Body of pancreas (tissue), 4 donors: ENCODE measurements around the gene BBX. TPM values are rescaled to one million over a fixed set of nuclear protein-coding genes. Genes with fewer than 3 reads are reported as not detected.

Source experiments
- ATAC-seq: fragments of 150-250 bp; one replicate; pipeline ENCODE4 v1.9.1; 2016
- DNase-seq, 4 donors: peaks; one replicate each; pipeline ENCODE4 v3.0.0-alpha.2; 2019
- H3K27ac ChIP-seq, 4 donors: fragments of 200-600 bp; sonication (generic); 1 replicate in 3 of 4; 2 replicates in 1 of 4; pipeline versions ENCODE4 v1.5.1 to v1.6.1; 2016 to 2019; ENCODE audit warnings: mild to moderate bottlenecking in 1 of 4, mixed read lengths in 1 of 4, moderate library complexity in 1 of 4
- H3K27me3 ChIP-seq, 2 donors: fragments of 200-600 bp; sonication (generic); one replicate each; pipeline ENCODE4 v1.6.0; 2016; ENCODE audit warnings: mild to moderate bottlenecking in 1 of 2
- H3K36me3 ChIP-seq, 2 donors: fragments of 200-600 bp; sonication (generic); replicated peaks in 1 of 2; 2 replicates each; pipeline ENCODE4 v1.5.1; 2016; ENCODE audit warnings: low read depth in 2 of 2; ENCODE audit not compliant: insufficient read depth in 1 of 2
- H3K4me1 ChIP-seq: fragments of 200-600 bp; sonication (generic); one replicate; pipeline ENCODE4 v1.6.0; 2016
- H3K4me3 ChIP-seq, 2 donors: fragments of 200-600 bp; sonication (generic); 1 replicate in 1 of 2; 2 replicates in 1 of 2; pipeline ENCODE4 v1.5.1; 2016 to 2019
- H3K9me3 ChIP-seq, 3 donors: fragments of 200-600 bp; sonication (generic); 1 replicate in 2 of 3; 2 replicates in 1 of 3; pipeline ENCODE4 v1.5.1; 2016
- POLR2A ChIP-seq, 3 donors: fragments of 450-650 bp; IDR thresholded peaks; one replicate each; pipeline ENCODE4 v1.6.1; 2016; ENCODE audit warnings: antibody characterized with exemption in 3 of 3, mild to moderate bottlenecking in 2 of 3
- WGBS, 2 donors: methylation state at CpG; one replicate each; pipeline ENCODE4 v1.1.5; 2017; 5-methylcytosine and 5-hydroxymethylcytosine counted together
- intact Hi-C: fragments of 100-400 bp; cut with DNase I; formaldehyde crosslinking; loops from one replicate; pipeline ENCODE4 v1.15.1; 2023
- total RNA-seq, 2 donors: library from RNA; depleted of rRNA; stranded (reverse); fragments of >200 nt; gene quantifications; one replicate each; pipeline ENCODE4 v1.1.0, GENCODE V29; 2016
- TF ChIP-seq, protein P1 (sequence below), 7 experiments: fragments of 450-650 bp in 4 of 7; fragments of 200-600 bp in 3 of 7; sonication (generic) in 3 of 7; IDR thresholded peaks; one replicate each; pipeline ENCODE4 v1.5.1; 2016 to 2019; ENCODE audit warnings: antibody characterized with exemption in 7 of 7

BBX gene
- total RNA-seq, 2 donors from 2014 or later, result 17.5 to 28.8 TPM

GRCh38 chr3:107514453-107514852, 8.3 kb upstream of the BBX start:
- ATAC-seq (no peak), DNase-seq (no peak)
- no peaks in the 10 kb centered on the region for H3K4me1 ChIP-seq
- intact Hi-C loops, result no loop called here
- no peaks in the 10 kb centered on the region for H3K9me3 ChIP-seq
- H3K27ac ChIP-seq, result no peak overlapping the region
- no peak for TF ChIP-seq POLR2A (IDR thresholded peaks at IDR 0.05)
- TF ChIP-seq, protein P1, sequence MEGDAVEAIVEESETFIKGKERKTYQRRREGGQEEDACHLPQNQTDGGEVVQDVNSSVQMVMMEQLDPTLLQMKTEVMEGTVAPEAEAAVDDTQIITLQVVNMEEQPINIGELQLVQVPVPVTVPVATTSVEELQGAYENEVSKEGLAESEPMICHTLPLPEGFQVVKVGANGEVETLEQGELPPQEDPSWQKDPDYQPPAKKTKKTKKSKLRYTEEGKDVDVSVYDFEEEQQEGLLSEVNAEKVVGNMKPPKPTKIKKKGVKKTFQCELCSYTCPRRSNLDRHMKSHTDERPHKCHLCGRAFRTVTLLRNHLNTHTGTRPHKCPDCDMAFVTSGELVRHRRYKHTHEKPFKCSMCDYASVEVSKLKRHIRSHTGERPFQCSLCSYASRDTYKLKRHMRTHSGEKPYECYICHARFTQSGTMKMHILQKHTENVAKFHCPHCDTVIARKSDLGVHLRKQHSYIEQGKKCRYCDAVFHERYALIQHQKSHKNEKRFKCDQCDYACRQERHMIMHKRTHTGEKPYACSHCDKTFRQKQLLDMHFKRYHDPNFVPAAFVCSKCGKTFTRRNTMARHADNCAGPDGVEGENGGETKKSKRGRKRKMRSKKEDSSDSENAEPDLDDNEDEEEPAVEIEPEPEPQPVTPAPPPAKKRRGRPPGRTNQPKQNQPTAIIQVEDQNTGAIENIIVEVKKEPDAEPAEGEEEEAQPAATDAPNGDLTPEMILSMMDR (IDR thresholded peaks at IDR 0.05), result no peak
- 79 to 82% methylated on average over 1 of the region's 1 CpG for WGBS, 2 donors
- no peak overlapping the region for H3K4me3 ChIP-seq
- H3K36me3 ChIP-seq, result no peaks in the 10 kb centered on the region
- H3K27me3 ChIP-seq, result no peaks in the 10 kb centered on the region

DNA sequence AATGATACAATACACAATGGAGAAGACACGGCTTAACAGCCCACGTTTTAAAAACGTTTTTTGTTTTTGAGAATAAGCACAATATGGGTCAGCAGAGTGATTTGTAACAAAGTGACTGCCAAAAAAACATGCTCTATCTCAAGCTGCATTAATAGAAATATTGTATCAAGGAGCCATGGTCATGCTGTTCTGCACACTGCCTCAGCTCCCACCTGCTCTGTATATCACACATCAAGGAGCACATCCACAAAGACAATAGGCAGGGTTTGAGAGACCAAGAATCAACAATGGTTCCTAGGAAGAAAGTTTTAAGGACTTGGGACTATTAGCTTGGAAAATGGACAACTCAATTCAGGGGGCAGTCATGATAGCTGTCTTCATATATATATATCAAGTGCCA, 6.3 kb upstream of the BBX start:
- 46 to 61% methylated on average over 3 of the region's 3 CpGs for WGBS, 2 donors
- TF ChIP-seq, protein P1 (IDR thresholded peaks at IDR 0.05), result no peak
- no peak for TF ChIP-seq POLR2A (IDR thresholded peaks at IDR 0.05)
- intact Hi-C loops, result no loop called here

DNA sequence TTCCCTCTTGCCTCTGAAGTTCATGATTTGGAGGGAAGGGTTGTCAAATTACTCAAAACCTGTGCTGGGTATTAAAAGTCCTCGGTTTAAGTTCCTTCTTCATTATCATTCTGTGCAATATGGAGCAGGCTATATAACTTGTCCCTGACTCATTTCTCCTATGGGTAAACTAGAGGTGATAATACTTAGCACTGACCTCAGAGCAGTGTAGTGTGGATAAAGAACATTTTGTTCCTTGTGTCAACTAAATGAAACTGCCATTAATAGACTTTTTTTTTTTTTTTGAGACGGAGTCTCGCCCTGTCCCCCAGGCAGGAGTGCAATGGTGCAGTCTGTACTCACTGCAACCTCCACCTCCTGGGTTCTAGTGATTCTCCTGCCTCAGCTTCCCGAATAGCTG, 2.2 kb upstream of the BBX start:
- TF ChIP-seq, protein P1 (IDR thresholded peaks at IDR 0.05), result no peak
- no peak for TF ChIP-seq POLR2A (IDR thresholded peaks at IDR 0.05)
- Histone ChIP-seq H3K27me3 (no peaks in the 10 kb centered on the region), H3K36me3 (no peaks in the 10 kb centered on the region), H3K4me3 (no peak overlapping the region), H3K9me3 (no peaks in the 10 kb centered on the region), H3K4me1 (peaks cover 5% of the 10 kb centered on the region), H3K27ac (no peak overlapping the region)
- ATAC-seq (no peak), DNase-seq (no peak)
- intact Hi-C loops, result no loop called here
- 84 to 87% methylated on average over 4 of the region's 4 CpGs for WGBS, 2 donors

More for the DNA sequence above, 6.3 kb upstream of the BBX start:
- DNase-seq (no peak), ATAC-seq (no peak)
- Histone ChIP-seq H3K36me3 (no peaks in the 10 kb centered on the region), H3K4me3 (no peak overlapping the region), H3K27me3 (no peaks in the 10 kb centered on the region), H3K9me3 (no peaks in the 10 kb centered on the region), H3K4me1 (no peaks in the 10 kb centered on the region), H3K27ac (no peak overlapping the region)

- no peaks in the 10 kb centered on the region for H3K27me3 ChIP-seq
- DNase-seq (no peak), ATAC-seq (no peak)
- no peak overlapping the region for H3K4me3 ChIP-seq
- no peaks in the 10 kb centered on the region for H3K9me3 ChIP-seq
- no peak for TF ChIP-seq POLR2A (IDR thresholded peaks at IDR 0.05)
- TF ChIP-seq, protein P1 (IDR thresholded peaks at IDR 0.05), result no peak
- 58 to 69% methylated on average over 3 of the region's 3 CpGs for WGBS, 2 donors
- no peaks in the 10 kb centered on the region for H3K36me3 ChIP-seq
- H3K27ac ChIP-seq, result no peak overlapping the region
- intact Hi-C loops, result no loop called here
- peaks cover 11% of the 10 kb centered on the region for H3K4me1 ChIP-seq
These were observed 1.2 kb upstream of the BBX start for GRCh38 chr3:107521469-107522059.

DNA sequence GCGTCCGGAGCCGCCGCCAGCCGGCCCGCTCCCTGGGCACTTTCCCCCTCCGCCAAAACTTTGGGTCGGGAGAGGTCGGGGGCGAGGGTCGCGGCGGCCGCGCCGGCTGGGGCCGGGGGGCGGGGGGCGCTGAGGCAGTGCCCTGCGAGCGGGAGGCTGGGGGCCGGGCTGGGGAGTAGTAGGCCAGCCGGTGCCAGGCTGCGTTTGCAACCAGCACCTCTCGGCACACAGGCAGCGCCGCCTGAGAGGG, 452 bp downstream of the BBX start:
- DNase-seq (peak in 1 of 4 donors; percentile 76), ATAC-seq (peak; percentile 61)
- 0% methylated on average over 4 of the region's 27 CpGs; no CpG with 5 or more reads in 1 of the 2 donors for WGBS, 2 donors
- Histone ChIP-seq H3K4me1 (peaks cover 11% of the 10 kb centered on the region), H3K4me3 (peak overlapping the region; percentile 85 to 93), H3K9me3 (no peaks in the 10 kb centered on the region), H3K36me3 (no peaks in the 10 kb centered on the region), H3K27me3 (no peaks in the 10 kb centered on the region), H3K27ac (peak overlapping the region; percentile 89 to 97 (median 95))
- TF ChIP-seq, protein P1 (IDR thresholded peaks at IDR 0.05), result no peak
- no peak for TF ChIP-seq POLR2A (IDR thresholded peaks at IDR 0.05)
- intact Hi-C loops, result no loop called here
